NCI-H1092 treated with DMSO at 0.1 percent for 48 hours (cell line): ENCODE data around the gene ZBTB34.
A peak's percentile ranks its signal among the peaks of the same experiment; 100 is the strongest.
"Not testable (repeated sequence)": the region's sequence is repeated elsewhere in the genome, so short reads cannot be mapped to it uniquely, and the experiment has no call there.

Experiments used
- DNase-seq: peaks from one replicate; lab custom pipeline; 2025; lab: John Stamatoyannopoulos, UW

Gene ZBTB34

GRCh38 chr9:126860077-126860756, at the start of gene ZBTB34:
TSS of gene ZBTB34 (plus strand) at chr9:126860639. CDS start at chr9:126879400, 18,761 bp downstream.
- DNase-seq = peak; percentile 32

DNA sequence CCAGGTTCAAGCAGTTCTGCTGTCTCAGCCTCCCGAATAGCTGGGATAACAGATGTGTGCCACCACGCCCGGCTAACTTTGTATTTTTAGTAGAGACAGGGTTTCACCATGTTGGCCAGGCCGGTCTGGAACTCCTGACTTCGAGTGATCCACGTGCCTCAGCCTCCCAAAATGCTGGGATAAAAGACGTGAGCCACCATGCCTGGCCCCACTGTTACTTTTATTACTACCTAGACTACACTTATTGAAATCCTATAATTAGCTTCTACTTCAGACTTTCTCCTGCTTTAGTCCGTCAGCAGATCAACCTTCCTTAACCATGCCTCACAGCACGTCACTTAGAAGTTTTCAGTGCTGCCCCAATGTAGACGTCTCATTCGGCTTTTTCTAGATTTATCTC, 47.4 kb upstream of the ZBTB34 start:
- no peak for DNase-seq

GRCh38 chr9:126814091-126814490, 46.3 kb upstream of the ZBTB34 start:
- no peak for DNase-seq

- DNase-seq = not testable (repeated sequence)
These were observed 42.8 kb upstream of the ZBTB34 start for GRCh38 chr9:126817615-126818014.

GRCh38 chr9:126818482-126818881, 42.0 kb upstream of the ZBTB34 start:
- no peak for DNase-seq

DNA sequence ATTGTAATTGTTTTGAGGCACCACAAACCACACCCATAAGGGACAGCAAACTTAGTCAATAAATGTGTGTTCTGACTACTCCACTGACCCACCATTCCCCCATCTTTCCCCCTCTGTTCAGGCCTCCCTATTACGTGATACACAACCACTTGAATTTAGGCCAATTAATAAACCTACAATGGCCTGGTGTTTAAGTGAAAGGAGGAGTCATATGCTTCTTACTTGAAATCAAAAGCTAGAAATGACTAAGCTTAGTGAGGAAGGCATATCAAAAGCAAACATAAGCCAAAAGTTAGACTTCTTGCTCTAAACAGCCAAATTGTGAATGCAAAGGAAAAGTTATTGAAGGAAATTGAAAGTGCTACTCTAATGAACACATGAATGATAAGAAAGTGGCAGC, 41.0 kb upstream of the ZBTB34 start:
- no peak for DNase-seq

- DNase-seq = no peak
These were observed 38.2 kb upstream of the ZBTB34 start for GRCh38 chr9:126822278-126822677.

DNA sequence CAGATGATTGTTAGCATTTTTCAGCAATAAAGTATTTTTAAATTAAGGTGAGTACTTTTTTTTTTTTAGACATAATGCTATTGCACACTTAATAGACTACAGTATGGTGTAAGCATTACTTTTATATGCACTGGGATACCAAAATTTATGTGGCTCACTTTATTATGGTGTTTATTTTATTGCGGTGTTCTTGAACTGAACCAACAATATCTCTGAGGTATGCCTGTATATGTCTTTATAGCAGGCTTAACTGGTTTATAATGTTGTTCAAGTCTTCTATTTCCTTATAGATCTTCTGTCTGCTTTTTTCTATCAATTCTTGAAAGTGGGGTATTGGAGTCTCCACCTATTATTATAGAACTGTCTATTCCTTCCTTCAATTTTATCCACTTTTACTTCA, 37.6 kb upstream of the ZBTB34 start:
- no peak for DNase-seq

DNA sequence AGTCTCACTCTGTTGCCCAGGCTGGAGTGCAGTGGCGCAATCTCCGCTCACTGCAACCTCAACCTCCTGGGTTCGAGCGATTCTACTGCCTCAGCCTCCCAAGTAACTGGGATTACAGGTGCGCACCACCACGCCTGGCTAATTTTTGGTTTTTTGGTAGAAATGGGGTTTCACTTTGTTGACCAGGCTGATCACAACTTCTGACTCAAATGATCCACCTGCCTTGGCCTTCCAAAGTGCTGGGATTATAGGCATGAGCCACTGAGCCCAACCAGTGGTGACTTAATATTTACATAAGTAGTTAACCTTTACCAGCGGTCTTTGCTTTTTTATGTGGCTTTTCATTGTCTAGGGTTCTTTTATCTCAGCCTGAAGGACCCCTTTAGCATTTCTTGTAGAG, 36.4 kb upstream of the ZBTB34 start:
- DNase-seq = not testable (repeated sequence)

GRCh38 chr9:126827227-126827626, 33.2 kb upstream of the ZBTB34 start:
- DNase-seq = no peak

- DNase-seq = no peak
These were observed 31.4 kb upstream of the ZBTB34 start for GRCh38 chr9:126829035-126829434.

DNA sequence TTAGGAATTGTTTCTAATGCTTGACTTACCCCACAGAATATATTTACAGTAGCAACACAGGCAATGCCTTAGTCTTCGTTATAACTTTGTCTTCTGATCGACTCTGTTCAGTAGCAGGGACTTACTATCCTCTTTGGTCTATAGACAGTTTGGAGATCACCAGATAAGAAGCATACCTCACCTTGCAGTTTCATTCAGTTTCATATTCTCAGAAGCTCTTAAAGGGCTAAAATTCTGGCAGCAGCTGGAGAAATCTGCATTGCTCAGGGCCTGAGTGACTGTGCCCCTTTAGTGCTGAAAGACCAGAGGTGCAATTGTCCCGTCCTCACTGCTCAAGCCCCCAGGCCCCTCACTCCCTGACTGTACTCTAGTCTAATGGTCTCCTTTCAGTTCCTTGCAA, 29.6 kb upstream of the ZBTB34 start:
- DNase-seq = no peak

DNA sequence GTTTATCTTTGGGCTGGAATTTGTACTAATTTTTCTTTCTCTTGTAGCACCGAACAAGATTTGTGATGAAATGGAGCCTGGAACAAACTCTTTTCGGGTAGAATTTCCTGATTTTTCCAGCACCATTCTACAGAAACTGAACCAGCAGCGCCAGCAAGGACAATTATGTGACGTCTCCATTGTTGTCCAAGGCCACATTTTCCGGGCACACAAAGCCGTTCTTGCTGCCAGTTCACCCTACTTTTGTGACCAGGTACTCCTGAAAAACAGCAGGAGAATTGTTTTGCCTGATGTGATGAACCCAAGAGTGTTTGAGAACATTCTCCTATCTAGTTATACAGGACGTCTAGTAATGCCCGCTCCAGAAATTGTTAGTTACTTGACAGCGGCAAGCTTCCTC, 28.0 kb upstream of the ZBTB34 start:
- DNase-seq = no peak

- no peak for DNase-seq
These were observed 27.4 kb upstream of the ZBTB34 start for GRCh38 chr9:126833020-126833419.

- no peak for DNase-seq
These were observed 26.6 kb upstream of the ZBTB34 start for GRCh38 chr9:126833710-126834345.

- DNase-seq = no peak
These were observed 25.8 kb upstream of the ZBTB34 start for GRCh38 chr9:126834672-126835071.

DNA sequence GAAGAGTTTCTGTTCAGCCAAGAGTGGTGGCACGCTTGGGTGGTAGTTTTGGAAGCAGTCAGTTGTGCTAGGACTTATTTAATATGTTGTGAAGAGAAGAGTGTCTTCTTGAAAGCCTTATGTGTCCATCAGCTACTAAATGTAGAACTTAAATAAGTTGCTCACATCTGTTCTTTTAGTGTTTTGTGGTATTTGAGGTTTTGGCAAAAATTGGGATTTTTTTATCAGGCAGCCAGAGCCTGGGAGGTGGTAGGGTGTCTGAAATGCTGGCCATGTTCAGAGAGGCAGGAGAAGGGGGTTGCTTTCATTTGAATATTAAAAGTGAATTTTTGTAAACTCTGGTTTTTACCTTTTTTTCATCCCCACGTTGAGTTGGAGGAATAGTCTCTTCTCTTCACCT, 24.2 kb upstream of the ZBTB34 start:
- DNase-seq = no peak

DNA sequence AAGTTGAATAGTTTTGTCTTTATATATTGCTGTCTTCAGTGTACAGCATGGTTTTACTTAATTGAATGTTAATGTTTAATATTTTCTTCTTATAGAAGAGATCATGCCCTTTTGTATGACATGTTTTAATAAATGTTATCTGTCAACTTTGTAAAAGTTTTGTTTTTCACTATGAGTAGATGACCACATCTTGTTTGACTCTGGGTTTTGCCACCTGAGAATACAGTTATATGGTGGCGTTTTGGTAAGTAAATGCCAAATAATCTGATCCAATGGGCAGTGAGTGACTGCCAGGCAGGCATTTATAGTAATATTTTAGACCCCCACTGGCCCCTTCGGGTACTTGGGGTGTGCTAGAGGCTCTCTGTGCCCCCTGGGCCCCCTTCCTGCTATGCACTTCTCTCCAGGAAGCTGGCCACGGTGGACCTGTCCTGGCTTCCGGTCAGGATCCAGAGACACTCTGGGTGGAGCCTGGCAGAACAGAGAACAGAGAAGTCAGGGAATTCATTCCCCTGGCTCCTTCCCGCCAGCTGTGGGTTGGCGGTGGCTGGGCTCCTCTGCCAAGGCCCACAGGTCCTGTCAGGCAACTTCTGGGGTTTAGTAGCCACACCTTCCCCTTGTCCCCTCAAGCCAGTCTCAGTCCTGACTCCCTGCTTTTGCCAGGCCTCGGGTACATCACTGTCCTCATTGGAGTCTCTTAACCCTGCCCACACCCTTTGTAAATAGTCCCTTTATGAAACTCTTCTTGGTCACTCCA, 22.2 kb upstream of the ZBTB34 start:
- no peak for DNase-seq

- DNase-seq = no peak
These were observed 21.5 kb upstream of the ZBTB34 start for GRCh38 chr9:126838895-126839294.

GRCh38 chr9:126839301-126839700, 21.1 kb upstream of the ZBTB34 start:
- no peak for DNase-seq

DNA sequence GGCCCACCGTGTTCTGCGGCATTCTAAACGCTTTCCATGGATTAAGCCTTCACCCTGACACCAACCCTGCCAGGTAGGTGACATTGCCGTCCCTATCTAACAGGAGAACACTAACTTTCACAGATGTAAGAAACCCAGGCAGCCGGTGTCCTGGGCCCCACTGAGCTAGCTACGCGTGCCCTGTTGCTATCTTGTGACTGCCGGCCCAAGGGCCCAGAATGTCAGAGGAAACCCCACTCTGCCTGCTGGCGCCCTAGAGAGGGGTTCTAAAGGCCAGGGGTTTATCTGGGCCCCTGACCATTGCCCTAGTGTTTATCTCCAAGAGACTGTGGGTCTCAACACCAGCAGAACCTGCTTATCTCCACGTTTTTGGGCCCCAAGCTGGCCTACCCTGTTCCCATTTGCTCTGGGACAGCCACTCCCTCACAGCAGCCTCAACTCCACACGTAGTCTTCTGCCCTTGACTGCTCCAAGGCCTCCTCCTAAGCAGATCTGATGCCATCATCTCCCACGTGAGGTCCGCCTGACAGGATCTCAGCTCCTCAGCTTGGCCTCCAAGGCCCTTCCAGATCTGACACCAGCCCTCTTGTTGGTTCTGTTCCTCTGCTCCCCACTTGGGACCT, 18.1 kb upstream of the ZBTB34 start:
- DNase-seq = no peak

- no peak for DNase-seq
These were observed 17.3 kb upstream of the ZBTB34 start for GRCh38 chr9:126842977-126843799.
